ENCODE measurements around the gene CLDND2. TPM values are rescaled to one million over a fixed set of nuclear protein-coding genes. Genes with fewer than 3 reads are reported as not detected.

Gene CLDND2
- total RNA-seq, 2 donors from 2014 or later, result not detected

DNA sequence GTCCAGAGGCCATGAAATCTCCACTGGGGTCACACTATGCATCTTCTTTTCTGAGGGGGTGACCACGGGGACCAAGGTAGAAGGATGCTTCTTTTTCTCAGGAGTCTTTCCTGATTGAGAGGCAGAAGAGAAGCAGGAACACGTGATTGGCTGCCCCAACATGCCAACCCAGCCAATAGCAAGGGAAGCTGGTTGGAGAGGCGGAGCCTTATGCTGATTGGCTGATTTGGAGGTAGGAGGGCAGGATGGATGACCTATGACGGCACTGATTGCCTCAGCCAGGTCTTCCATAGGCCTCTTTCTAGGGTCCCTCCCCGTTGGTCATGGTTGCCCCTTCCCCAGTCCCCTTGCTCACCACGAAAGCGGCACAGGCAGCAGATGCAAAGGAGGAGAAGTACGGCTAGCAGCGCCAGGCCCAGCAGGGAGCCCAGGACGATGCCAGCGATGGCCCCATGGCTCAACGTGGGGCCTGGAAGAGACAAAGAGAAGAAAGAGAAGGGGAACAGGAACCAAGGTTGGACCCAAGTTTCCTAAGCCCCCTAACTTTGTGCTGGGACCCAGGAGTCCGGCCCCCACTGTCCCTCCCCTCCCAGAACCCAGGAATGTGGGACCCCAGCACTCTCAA lies 34.9 kb downstream of the CLDND2 start:
- no peak for DNase-seq (ENCODE audit: low spot score)
- no peak overlapping the region for H3K27ac ChIP-seq

DNA sequence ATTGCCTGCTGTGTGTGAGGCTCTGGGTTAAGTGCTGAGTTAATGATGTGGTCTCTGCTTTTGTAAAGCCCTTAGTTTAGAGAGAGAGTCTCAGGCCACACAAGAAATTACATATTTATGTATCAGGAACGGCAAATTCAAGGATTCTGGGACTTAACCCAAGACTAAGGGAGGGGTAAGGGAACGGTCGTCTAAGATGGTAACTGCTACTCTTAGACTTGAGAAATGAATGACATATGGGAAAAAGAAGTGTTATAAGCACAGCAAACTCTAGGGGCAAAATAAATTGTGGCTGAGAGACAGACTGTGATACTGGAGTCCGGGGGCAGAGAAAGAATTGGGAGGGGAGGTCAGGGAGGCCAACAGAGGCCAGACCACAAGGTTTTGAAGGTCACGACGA lies 37.1 kb downstream of the CLDND2 start:
- H3K4me3 ChIP-seq, result no peak overlapping the region
- peaks cover 7 to 15% of the 10 kb centered on the region in 2 donors for H3K27me3 ChIP-seq
- peaks cover 0 to 14% of the 10 kb centered on the region in 2 donors for H3K4me1 ChIP-seq
- H3K36me3 ChIP-seq, result no peaks in the 10 kb centered on the region
- DNase-seq (ENCODE audit: low spot score), result no peak
- TF ChIP-seq, protein P1, sequence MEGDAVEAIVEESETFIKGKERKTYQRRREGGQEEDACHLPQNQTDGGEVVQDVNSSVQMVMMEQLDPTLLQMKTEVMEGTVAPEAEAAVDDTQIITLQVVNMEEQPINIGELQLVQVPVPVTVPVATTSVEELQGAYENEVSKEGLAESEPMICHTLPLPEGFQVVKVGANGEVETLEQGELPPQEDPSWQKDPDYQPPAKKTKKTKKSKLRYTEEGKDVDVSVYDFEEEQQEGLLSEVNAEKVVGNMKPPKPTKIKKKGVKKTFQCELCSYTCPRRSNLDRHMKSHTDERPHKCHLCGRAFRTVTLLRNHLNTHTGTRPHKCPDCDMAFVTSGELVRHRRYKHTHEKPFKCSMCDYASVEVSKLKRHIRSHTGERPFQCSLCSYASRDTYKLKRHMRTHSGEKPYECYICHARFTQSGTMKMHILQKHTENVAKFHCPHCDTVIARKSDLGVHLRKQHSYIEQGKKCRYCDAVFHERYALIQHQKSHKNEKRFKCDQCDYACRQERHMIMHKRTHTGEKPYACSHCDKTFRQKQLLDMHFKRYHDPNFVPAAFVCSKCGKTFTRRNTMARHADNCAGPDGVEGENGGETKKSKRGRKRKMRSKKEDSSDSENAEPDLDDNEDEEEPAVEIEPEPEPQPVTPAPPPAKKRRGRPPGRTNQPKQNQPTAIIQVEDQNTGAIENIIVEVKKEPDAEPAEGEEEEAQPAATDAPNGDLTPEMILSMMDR (IDR thresholded peaks at IDR 0.05), result no peak
- no peaks in the 10 kb centered on the region for H3K9me3 ChIP-seq
- H3K27ac ChIP-seq, result no peak overlapping the region

More for the DNA sequence above, 34.9 kb downstream of the CLDND2 start:
- H3K4me3 ChIP-seq, result no peak overlapping the region
- no peaks in the 10 kb centered on the region for H3K9me3 ChIP-seq
- no peaks in the 10 kb centered on the region for H3K36me3 ChIP-seq
- TF ChIP-seq, protein P1 (IDR thresholded peaks at IDR 0.05), result no peak
- no peaks in the 10 kb centered on the region for H3K27me3 ChIP-seq
- H3K4me1 ChIP-seq, result peaks cover 0 to 7% of the 10 kb centered on the region in 2 donors

DNA sequence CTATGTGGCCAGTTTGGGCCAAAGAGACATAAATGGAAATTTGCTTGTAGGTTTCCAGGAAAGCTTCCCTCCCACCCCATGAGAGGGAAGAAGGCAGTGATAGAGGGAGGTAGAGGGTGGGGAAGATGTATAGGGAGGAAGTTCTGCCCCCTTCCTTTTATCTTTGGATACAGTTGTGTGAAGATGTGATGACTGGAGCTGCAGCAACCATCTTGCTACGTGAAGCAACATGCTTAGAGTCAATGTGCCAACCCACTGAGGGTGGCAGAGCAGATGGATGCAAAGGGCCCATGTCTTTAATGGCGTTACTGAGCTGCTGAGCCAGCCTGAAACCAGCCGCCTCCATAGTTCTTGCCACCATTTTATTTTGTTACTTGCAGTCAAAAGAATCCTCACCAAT lies 37.6 kb downstream of the CLDND2 start:
- H3K27me3 ChIP-seq, result peaks cover 7 to 15% of the 10 kb centered on the region in 2 donors
- H3K27ac ChIP-seq, result no peak overlapping the region
- DNase-seq (ENCODE audit: low spot score), result no peak
- H3K9me3 ChIP-seq, result no peaks in the 10 kb centered on the region
- H3K36me3 ChIP-seq, result no peaks in the 10 kb centered on the region
- H3K4me1 ChIP-seq, result peaks cover 0 to 15% of the 10 kb centered on the region in 2 donors
- H3K4me3 ChIP-seq, result no peak overlapping the region
- TF ChIP-seq, protein P1 (IDR thresholded peaks at IDR 0.05), result no peak

DNA sequence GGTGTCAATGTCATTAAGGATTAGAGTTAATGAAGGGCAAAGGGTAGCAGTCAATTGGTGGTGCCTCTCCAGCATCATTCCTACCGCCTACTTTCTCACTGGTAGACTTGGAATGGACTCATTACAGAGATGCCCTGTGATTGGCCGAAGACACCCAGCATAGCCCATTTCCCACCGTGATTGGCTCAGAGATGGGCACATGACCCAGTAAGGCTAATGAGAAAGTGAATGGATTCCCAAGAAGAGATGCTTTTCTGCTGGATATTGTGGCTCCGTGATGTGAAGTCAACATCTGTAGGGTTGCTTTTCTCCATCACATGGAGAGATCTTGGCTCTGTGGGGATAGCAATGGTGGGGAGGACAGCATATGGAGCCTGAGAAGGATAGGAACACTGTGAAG lies 38.4 kb downstream of the CLDND2 start:
- TF ChIP-seq, protein P1 (IDR thresholded peaks at IDR 0.05), result no peak
- Histone ChIP-seq H3K4me3 (no peak overlapping the region), H3K27ac (no peak overlapping the region), H3K4me1 (peaks cover 0 to 15% of the 10 kb centered on the region in 2 donors), H3K36me3 (no peaks in the 10 kb centered on the region), H3K9me3 (no peaks in the 10 kb centered on the region), H3K27me3 (peaks cover 7 to 15% of the 10 kb centered on the region in 2 donors)
- no peak for DNase-seq (ENCODE audit: low spot score)

DNA sequence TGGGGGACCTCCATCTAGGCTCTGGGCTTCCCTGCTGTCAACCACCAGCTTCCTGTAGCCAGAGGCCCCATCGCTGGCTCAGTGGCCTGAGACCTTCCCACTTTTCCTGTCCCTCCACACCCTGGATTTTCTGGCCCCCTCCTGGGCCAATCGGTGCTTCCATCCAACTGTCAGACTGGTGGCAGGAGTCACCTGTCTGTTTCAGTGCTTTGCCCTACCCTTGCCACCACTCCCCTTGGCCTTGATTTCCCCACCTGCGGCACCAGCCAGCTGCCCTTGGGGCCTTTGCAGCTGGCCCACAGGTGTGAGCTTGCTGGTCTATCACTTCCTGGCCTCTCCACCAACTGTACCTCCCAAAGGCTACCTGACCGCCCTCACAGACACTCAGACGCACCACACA lies 39.4 kb downstream of the CLDND2 start:
- Histone ChIP-seq H3K27me3 (peaks cover 7 to 15% of the 10 kb centered on the region in 2 donors), H3K27ac (no peak overlapping the region), H3K9me3 (no peaks in the 10 kb centered on the region), H3K36me3 (no peaks in the 10 kb centered on the region), H3K4me1 (peaks cover 0 to 15% of the 10 kb centered on the region in 2 donors), H3K4me3 (no peak overlapping the region)
- TF ChIP-seq, protein P1 (IDR thresholded peaks at IDR 0.05), result no peak
- DNase-seq (ENCODE audit: low spot score), result no peak
